Activated T-cell treated with anti-CD3 and anti-CD28 coated beads, Interleukin-2, amount 50 U/mL, for 72 hours (primary cell): ENCODE results near the gene DNAJB8. TPM values are rescaled to one million over a fixed set of nuclear protein-coding genes. Genes with fewer than 3 reads are reported as not detected.

ENCODE experiments used
- ATAC-seq, 2 donors: fragments of 150-1000 bp; cut with Tn5 transposase; replicated peaks in 1 of 2; 2 replicates each; pipeline ENCODE4 v1.10.0; 2021; ENCODE audit warnings: moderate library complexity in 2 of 2, mild to moderate bottlenecking in 1 of 2
- DNase-seq, 2 donors: peaks; one replicate each; pipeline ENCODE4 v3.0.0; 2021 to 2022; ENCODE audit warnings: mixed read lengths in 1 of 2
- H3K27ac Mint-ChIP-seq: one replicate; pipeline ENCODE4 v1.8.0; 2022; ENCODE audit warnings: mild to moderate bottlenecking, moderate library complexity, mixed read lengths
- H3K27me3 Mint-ChIP-seq: one replicate; pipeline ENCODE4 v1.8.0; 2022; ENCODE audit warnings: low read depth, mixed read lengths
- H3K36me3 Mint-ChIP-seq, 2 donors: one replicate each; pipeline ENCODE4 v1.8.0; 2022; ENCODE audit warnings: mixed read lengths in 2 of 2, mild to moderate bottlenecking in 1 of 2; ENCODE audit not compliant: insufficient read depth in 2 of 2
- H3K4me1 Mint-ChIP-seq: one replicate; pipeline ENCODE4 v1.8.0; 2022; ENCODE audit warnings: low read depth, mixed read lengths
- H3K4me3 Mint-ChIP-seq, 2 donors: one replicate each; pipeline ENCODE4 v1.8.0; 2022; ENCODE audit warnings: mild to moderate bottlenecking in 2 of 2, mixed read lengths in 2 of 2, moderate library complexity in 2 of 2
- H3K9me3 Mint-ChIP-seq, 2 donors: one replicate each; pipeline ENCODE4 v1.8.0; 2022; ENCODE audit warnings: mixed read lengths in 2 of 2
- total RNA-seq, 2 donors: library from RNA; stranded (reverse); gene quantifications; one replicate each; pipeline ENCODE4 v1.2.3, GENCODE V29; 2022

The DNAJB8 gene
- total RNA-seq, 2 donors from 2014 or later = not detected

- Mint-ChIP-seq H3K27ac (no peak overlapping the region), H3K27me3 (peaks cover 21% of the 10 kb centered on the region), H3K36me3 (no peaks in the 10 kb centered on the region), H3K4me3 (no peak overlapping the region), H3K4me1 (peaks cover 9% of the 10 kb centered on the region), H3K9me3 (no peaks in the 10 kb centered on the region)
- DNase-seq (no peak), ATAC-seq (no peak)
Observed at GRCh38 chr3:128462931-128463330, 3.8 kb downstream of the DNAJB8 start.

GRCh38 chr3:128462341-128462910 is 4.3 kb downstream of the DNAJB8 start:
- Mint-ChIP-seq H3K27ac (no peak overlapping the region), H3K27me3 (peaks cover 21% of the 10 kb centered on the region), H3K36me3 (no peaks in the 10 kb centered on the region), H3K4me3 (no peak overlapping the region), H3K4me1 (peaks cover 8% of the 10 kb centered on the region), H3K9me3 (no peaks in the 10 kb centered on the region)
- ATAC-seq (no peak), DNase-seq (no peak)

DNA sequence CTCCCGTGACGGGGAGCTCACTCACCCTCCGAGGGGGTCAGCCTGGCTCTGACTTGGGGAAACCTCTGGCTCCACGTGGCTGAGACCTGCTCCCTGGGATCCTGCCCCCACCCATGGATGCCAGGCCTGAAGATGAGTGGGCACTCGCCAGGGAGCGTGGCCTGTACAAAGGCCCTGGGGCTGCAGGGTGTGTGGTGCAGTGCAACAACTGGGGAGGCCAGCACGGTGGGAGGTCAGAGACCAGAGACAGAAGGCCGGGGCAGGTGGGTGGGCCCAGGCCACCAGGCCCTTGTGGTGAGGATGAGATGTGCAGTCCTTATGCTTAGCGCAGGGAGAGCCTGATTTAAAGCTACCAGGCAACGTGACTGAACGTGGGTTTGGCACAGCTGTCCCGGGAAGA is 5.0 kb downstream of the DNAJB8 start:
- no peak for ATAC-seq
- no peak overlapping the region for H3K27ac Mint-ChIP-seq
- H3K4me3 Mint-ChIP-seq = no peak overlapping the region
- peaks cover 1% of the 10 kb centered on the region for H3K4me1 Mint-ChIP-seq
- no peaks in the 10 kb centered on the region for H3K36me3 Mint-ChIP-seq
- no peaks in the 10 kb centered on the region for H3K9me3 Mint-ChIP-seq
- H3K27me3 Mint-ChIP-seq = peaks cover 15% of the 10 kb centered on the region
- DNase-seq = no peak

DNA sequence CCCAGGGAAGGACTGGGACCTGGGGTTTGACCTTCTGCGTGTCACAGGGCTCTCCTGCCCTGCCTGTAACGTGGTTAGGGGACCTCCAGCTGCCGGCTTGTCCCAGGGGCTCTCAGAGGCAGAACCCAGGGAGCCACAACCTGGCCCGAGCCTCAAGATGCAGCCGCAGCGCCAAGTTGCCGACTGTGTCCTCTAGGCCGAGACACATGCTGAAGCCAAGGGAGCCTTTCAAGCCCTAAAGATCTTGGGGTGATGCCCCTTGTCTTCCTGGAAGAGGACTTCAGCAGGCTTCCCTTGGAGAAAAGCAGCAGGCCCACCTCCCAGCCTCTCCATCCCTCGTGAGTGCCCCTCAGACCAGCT is 7.2 kb downstream of the DNAJB8 start:
- DNase-seq (no peak), ATAC-seq (no peak)
- no peaks in the 10 kb centered on the region for H3K36me3 Mint-ChIP-seq
- no peak overlapping the region for H3K4me3 Mint-ChIP-seq
- H3K27me3 Mint-ChIP-seq = peaks cover 18% of the 10 kb centered on the region
- no peak overlapping the region for H3K27ac Mint-ChIP-seq
- H3K4me1 Mint-ChIP-seq = no peaks in the 10 kb centered on the region
- H3K9me3 Mint-ChIP-seq = no peaks in the 10 kb centered on the region

DNA sequence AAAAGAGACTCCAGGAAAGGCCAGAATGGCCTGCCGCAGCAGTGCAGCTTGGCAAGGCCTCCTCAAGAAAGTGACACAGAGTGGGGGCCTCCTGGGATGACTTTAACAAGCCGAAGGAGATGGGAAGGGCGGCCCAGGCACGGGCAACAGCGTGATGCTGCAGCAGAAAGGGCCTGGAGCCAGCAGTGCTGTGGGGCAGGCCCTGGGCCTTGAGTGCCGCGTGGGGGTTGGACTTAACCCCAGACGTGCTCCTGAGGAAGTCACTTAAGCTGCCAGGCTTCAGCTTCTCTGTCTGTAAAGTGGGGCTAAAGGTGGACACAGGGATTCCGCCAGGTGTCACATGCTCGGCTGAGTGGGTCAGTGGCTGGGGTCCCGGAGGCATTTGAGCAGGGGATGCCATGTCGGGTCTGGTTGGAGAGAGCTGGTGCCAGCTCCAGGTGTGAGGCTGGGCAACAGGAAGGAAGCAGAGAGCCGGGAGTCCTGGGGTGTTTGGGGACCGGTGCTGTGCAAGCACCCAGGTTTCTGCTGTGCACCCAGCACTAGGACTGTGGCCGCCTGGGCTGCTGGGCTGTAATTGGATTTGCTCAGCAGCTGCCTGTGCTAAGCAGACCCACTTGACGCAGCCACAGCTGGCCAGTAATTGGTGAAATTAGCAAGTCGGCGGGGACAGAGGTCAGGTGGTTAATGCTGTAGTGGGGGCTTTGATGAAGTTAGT is 7.8 kb downstream of the DNAJB8 start:
- ATAC-seq (no peak), DNase-seq (no peak)
- Mint-ChIP-seq H3K27me3 (peaks cover 24% of the 10 kb centered on the region), H3K9me3 (no peaks in the 10 kb centered on the region), H3K4me3 (no peak overlapping the region), H3K36me3 (no peaks in the 10 kb centered on the region), H3K4me1 (no peaks in the 10 kb centered on the region), H3K27ac (no peak overlapping the region)

GRCh38 chr3:128457937-128458336 is 8.8 kb downstream of the DNAJB8 start:
- no peak for ATAC-seq
- Mint-ChIP-seq H3K4me3 (no peak overlapping the region), H3K27ac (no peak overlapping the region)

GRCh38 chr3:128456776-128457715 is 9.6 kb downstream of the DNAJB8 start:
- ATAC-seq (no peak), DNase-seq (no peak)
- Mint-ChIP-seq H3K27ac (no peak overlapping the region), H3K9me3 (no peaks in the 10 kb centered on the region), H3K4me3 (no peak overlapping the region), H3K4me1 (no peaks in the 10 kb centered on the region), H3K36me3 (no peaks in the 10 kb centered on the region), H3K27me3 (peaks cover 27% of the 10 kb centered on the region)

More at GRCh38 chr3:128457937-128458336, 8.8 kb downstream of the DNAJB8 start:
- Mint-ChIP-seq H3K9me3 (no peaks in the 10 kb centered on the region), H3K27me3 (peaks cover 27% of the 10 kb centered on the region), H3K36me3 (no peaks in the 10 kb centered on the region), H3K4me1 (no peaks in the 10 kb centered on the region)
- DNase-seq = no peak

DNA sequence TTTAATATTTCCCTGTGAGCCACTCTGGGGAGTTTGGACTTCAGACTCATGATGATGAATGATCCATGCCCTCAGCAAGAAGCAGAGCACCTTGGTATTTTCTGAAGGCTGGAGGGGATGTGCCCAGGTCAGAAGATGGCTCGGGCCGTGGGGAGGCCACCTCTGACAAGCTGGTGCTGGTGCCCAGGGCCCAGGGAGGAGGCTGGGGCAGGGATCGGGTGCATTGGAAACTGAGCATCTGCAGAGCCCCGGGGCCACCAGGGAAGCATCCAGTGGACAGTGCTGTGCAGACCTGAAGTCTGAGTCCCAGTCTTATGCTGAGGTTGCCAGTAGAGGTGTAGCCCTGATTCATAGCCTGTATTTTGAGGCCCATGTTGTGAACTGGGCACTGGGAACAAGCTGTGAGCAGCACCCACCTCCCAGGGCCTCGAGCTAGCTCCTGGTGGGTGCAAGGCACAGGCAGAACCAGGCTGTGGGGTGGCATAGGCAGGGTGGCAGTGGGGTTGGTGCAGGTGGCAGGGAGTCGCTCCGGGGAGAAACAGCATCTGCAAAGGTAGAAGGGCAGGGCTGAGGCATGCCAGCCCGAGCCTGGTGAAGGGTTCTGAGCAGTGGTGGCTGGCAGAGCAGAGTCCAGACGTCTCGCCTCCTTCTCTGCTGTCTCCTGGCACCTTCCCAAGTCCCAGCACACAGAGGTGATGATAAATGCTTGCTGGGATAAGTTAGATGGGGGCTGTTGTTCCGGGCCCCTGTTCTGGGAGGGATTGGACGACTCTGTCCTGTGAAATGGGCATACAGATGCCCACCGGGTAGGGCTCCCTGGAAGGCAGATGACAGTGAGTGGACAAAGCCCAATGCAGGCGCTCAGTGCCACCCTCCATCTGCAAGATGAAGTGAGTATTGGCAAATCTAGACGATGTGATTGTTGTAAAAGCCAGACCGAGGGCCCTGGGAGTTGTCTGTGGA is 10.6 kb downstream of the DNAJB8 start:
- peak in 1 of 2 donors; percentile 21 for ATAC-seq
- Mint-ChIP-seq H3K4me1 (peaks cover 1% of the 10 kb centered on the region), H3K9me3 (peaks cover 2 to 3% of the 10 kb centered on the region in 2 donors), H3K36me3 (peaks cover 2 to 5% of the 10 kb centered on the region in 2 donors), H3K27ac (no peak overlapping the region), H3K27me3 (peaks cover 31% of the 10 kb centered on the region), H3K4me3 (no peak overlapping the region)
- DNase-seq = no peak

DNA sequence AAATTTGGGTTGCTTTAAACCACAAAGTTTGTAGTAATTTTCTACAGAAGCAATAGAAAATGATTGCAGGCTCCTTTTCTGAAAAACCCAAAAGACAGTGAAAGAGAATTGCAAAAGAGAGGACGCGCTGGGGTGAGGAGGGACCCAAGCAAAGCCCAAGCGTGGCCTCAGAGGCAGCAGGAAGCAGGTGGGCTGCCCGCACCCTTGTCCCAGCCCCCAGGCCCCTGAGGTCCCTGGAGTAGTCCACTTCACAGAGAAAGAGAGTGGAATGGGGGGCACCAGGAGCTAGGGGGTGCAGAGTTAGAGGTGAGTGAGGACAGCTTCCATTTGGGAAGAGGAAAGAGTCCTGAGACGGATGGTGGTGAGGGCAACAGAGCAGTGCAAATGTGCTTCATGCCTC is 11.6 kb downstream of the DNAJB8 start:
- Mint-ChIP-seq H3K27ac (no peak overlapping the region), H3K4me3 (no peak overlapping the region), H3K4me1 (peaks cover 11% of the 10 kb centered on the region), H3K27me3 (peaks cover 31% of the 10 kb centered on the region), H3K9me3 (peaks cover 6 to 11% of the 10 kb centered on the region in 2 donors), H3K36me3 (peaks cover 7 to 11% of the 10 kb centered on the region in 2 donors)
- DNase-seq (no peak), ATAC-seq (no peak)

DNA sequence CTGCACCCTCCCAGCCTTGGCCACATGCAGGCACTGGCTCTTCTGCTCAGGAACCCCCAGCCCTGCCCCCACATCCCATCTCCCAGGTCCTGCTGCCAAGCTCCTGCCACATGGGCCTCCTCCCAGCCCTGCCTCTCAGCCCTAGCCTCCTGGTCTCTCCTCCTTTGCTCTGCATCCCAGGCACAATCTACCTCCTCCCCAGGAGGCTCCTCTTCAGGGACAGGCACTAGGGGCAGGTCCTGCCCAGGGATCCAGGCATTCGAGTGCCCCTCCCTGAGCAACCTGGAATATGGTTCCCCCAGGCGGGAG is 12.4 kb downstream of the DNAJB8 start:
- no peak for ATAC-seq
- Mint-ChIP-seq H3K4me1 (peaks cover 19% of the 10 kb centered on the region), H3K36me3 (peaks cover 9 to 11% of the 10 kb centered on the region in 2 donors), H3K27ac (no peak overlapping the region), H3K9me3 (peaks cover 8 to 12% of the 10 kb centered on the region in 2 donors), H3K27me3 (peaks cover 31% of the 10 kb centered on the region), H3K4me3 (no peak overlapping the region)
- DNase-seq = no peak

DNA sequence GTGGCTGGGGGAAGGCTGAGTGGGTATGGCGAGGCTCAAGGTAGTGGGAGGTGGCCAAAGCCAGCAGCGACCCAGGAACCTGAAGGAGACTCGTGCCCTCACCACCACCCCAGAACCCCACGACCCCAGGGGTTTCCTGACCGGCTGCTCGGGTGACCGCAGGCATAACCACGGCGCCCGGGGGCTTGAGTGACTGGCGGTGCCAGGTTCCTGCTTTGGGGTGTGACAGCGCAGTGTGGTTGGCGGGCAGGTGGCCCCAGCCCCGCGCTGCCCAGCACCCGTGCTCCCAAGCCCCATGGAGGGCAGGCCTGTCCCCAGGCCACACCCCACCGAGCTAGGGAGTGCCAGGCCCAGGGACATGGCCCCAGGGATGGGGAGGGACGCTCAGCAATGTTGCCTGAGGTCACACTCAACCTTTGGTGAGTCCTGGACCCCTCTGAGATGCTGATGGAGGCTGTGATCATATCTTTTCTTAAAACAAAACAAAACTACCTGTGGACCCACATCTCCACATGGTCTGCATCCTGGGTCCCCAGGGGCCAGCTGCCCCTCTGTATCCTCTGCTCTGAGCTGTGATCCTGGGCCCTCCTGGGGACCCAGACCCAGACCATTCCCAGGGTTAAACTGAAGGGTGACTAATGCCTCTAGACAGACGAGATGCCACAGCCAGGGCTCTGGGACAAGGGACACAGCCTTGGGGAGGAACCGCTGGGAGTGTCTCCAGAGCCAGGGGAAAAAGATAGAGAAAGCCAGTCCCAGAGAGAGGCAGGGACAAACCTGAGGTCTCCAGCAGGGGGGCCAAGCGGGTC is 13.0 kb downstream of the DNAJB8 start:
- Mint-ChIP-seq H3K36me3 (peaks cover 10 to 14% of the 10 kb centered on the region in 2 donors), H3K27ac (no peak overlapping the region), H3K4me1 (peaks cover 25% of the 10 kb centered on the region), H3K9me3 (peaks cover 10 to 15% of the 10 kb centered on the region in 2 donors), H3K4me3 (no peak overlapping the region), H3K27me3 (peaks cover 31% of the 10 kb centered on the region)
- no peak for DNase-seq
- no peak for ATAC-seq
